B cell (primary cell): ENCODE data around the gene RTN4. TPM values are rescaled to one million over a fixed set of nuclear protein-coding genes. Genes with fewer than 3 reads are reported as not detected.

Experiments used
- ATAC-seq: fragments of 200-7000 bp; cut with Tn5 transposase; one replicate; pipeline ENCODE4 v1.10.0; 2021; ENCODE audit warnings: low read depth, mild to moderate bottlenecking, moderate number of reproducible peaks, moderate library complexity
- CTCF ChIA-PET: fragments of 350-600 bp; sonication (Branson Sonifier 250); formaldehyde crosslinking; loops from one replicate; lab custom pipeline; 2021; ENCODE audit warnings: antibody characterized with exemption, inconsistent platforms; lab: Charles Lee
- POLR2A ChIA-PET: fragments of 350-600 bp; sonication (Branson Sonifier 250); formaldehyde crosslinking; loops from one replicate; lab custom pipeline; 2021; ENCODE audit warnings: antibody characterized with exemption; lab: Charles Lee
- DNase-seq: peaks from one replicate; pipeline ENCODE4 v3.0.0; 2013
- H2AFZ ChIP-seq: 2 replicates; pipeline ENCODE4 v1.6.1; 2012; ENCODE audit warnings: mild to moderate bottlenecking, low read depth, low read length; ENCODE audit not compliant: insufficient read depth, poor library complexity, severe bottlenecking
- H3K27ac ChIP-seq, 2 donors: 1 replicate in 1 of 2; 2 replicates in 1 of 2; pipeline ENCODE4 v1.5.1; 2012 to 2013; ENCODE audit warnings: low read length in 2 of 2, mild to moderate bottlenecking in 2 of 2, moderate library complexity in 1 of 2
- H3K27me3 ChIP-seq, 4 experiments: fragments of 200-600 bp in 1 of 4; sonication (generic) in 1 of 4; replicated peaks in 1 of 4; 1 replicate in 2 of 4; 2 replicates in 2 of 4; pipeline versions ENCODE4 v1.6.1 to v1.7.0; 2013 to 2016; ENCODE audit warnings: low read length in 3 of 4, mild to moderate bottlenecking in 2 of 4, mixed read lengths in 1 of 4, moderate library complexity in 1 of 4; ENCODE audit not compliant: insufficient read depth in 4 of 4, control insufficient read depth in 3 of 4; ENCODE audit errors: control extremely low read depth in 1 of 4
- H3K36me3 ChIP-seq, 2 experiments: replicated peaks in 1 of 2; 1 replicate in 1 of 2; 2 replicates in 1 of 2; pipeline versions ENCODE4 v1.6.1 to v1.7.1; 2013; ENCODE audit warnings: low read length in 1 of 2; ENCODE audit not compliant: insufficient read depth in 2 of 2, control insufficient read depth in 1 of 2; ENCODE audit errors: control extremely low read depth in 1 of 2, extremely low read depth in 1 of 2
- H3K4me1 ChIP-seq, 2 donors: fragments of 200-600 bp in 1 of 2; sonication (generic) in 1 of 2; 1 replicate in 1 of 2; 2 replicates in 1 of 2; pipeline versions ENCODE4 v1.5.1 to v1.6.1; 2013 to 2017; ENCODE audit warnings: low read length in 2 of 2; ENCODE audit not compliant: control insufficient read depth in 2 of 2, insufficient read depth in 2 of 2
- H3K4me2 ChIP-seq: replicated peaks from 2 replicates; pipeline ENCODE3; 2012; ENCODE audit warnings: mild to moderate bottlenecking, low read depth, low read length; ENCODE audit not compliant: poor library complexity, severe bottlenecking
- H3K4me3 ChIP-seq, 5 experiments: fragments of 200-600 bp in 1 of 5; sonication (generic) in 1 of 5; 1 replicate in 3 of 5; 2 replicates in 2 of 5; pipeline versions ENCODE4 v1.5.1 to v1.7.0; 2011 to 2016; ENCODE audit warnings: low read length in 4 of 5, mild to moderate bottlenecking in 4 of 5, low read depth in 2 of 5, control low read depth in 1 of 5, moderate library complexity in 1 of 5; ENCODE audit not compliant: insufficient read depth in 1 of 5; ENCODE audit errors: control extremely low read depth in 1 of 5, extremely low read depth in 1 of 5
- H3K79me2 ChIP-seq: fragments of 200-600 bp; sonication (generic); one replicate; pipeline ENCODE4 v1.6.0; 2016; ENCODE audit warnings: low read length; ENCODE audit not compliant: control insufficient read depth, insufficient read depth
- H3K9ac ChIP-seq: fragments of 200-600 bp; sonication (generic); 2 replicates; pipeline ENCODE4 v1.6.1; 2017; ENCODE audit warnings: mild to moderate bottlenecking, low read length, moderate library complexity
- H3K9me3 ChIP-seq, 3 donors: one replicate each; pipeline versions ENCODE4 v1.6.1 to v1.7.1; 2013; ENCODE audit warnings: low read length in 2 of 3; ENCODE audit not compliant: control insufficient read depth in 2 of 3, insufficient read depth in 1 of 3; ENCODE audit errors: control extremely low read depth in 1 of 3
- H4K20me1 ChIP-seq: 2 replicates; pipeline ENCODE4 v1.6.0; 2012; ENCODE audit warnings: mild to moderate bottlenecking, low read length; ENCODE audit not compliant: insufficient read depth, control insufficient read depth, poor library complexity, severe bottlenecking
- H3K27ac Mint-ChIP-seq: one replicate; pipeline ENCODE4 v1.8.0; 2021; ENCODE audit warnings: mixed read lengths
- H3K27me3 Mint-ChIP-seq: one replicate; pipeline ENCODE4 v1.8.0; 2021; ENCODE audit warnings: mixed read lengths
- H3K4me1 Mint-ChIP-seq: one replicate; pipeline ENCODE4 v1.8.0; 2021; ENCODE audit warnings: mixed read lengths
- H3K4me3 Mint-ChIP-seq: one replicate; pipeline ENCODE4 v1.8.0; 2021; ENCODE audit warnings: mixed read lengths
- H3K9me3 Mint-ChIP-seq: one replicate; pipeline ENCODE4 v1.8.0; 2022; ENCODE audit warnings: mixed read lengths; ENCODE audit not compliant: insufficient read depth
- CTCF ChIP-seq: fragments of 200-600 bp; IDR thresholded peaks from one replicate; pipeline ENCODE4 v1.8.0; 2022; ENCODE audit warnings: antibody characterized with exemption, mild to moderate bottlenecking
- EZH2 ChIP-seq: IDR thresholded peaks from 2 replicates; pipeline ENCODE4 v1.6.1; 2012; ENCODE audit warnings: borderline replicate concordance, low read depth, mild to moderate bottlenecking, moderate library complexity, low read length; ENCODE audit not compliant: insufficient read depth, poor library complexity, severe bottlenecking
- WGBS: methylation state at CpG from one replicate; pipeline ENCODE4 v1.1.5; 2013; ENCODE audit warnings: missing lambda C conversion rate; ENCODE audit not compliant: insufficient coverage; 5-methylcytosine and 5-hydroxymethylcytosine counted together
- intact Hi-C: fragments of 100-400 bp; cut with micrococcal nuclease; formaldehyde crosslinking; loops from one replicate; pipeline ENCODE4 v1.10.0; 2022
- polyA plus RNA-seq: library from polyadenylated mRNA; depleted of rRNA; stranded (reverse); fragments of >200 nt; gene quantifications from 2 replicates; pipeline ENCODE4 v1.2.3, GENCODE V29; 2012
- total RNA-seq, 2 donors: library from RNA; stranded (reverse); fragments of 120-200 nt in 1 of 2; gene quantifications; 1 replicate in 1 of 2; 2 replicates in 1 of 2; pipeline versions ENCODE4 v1.2.3 to v1.2.4, GENCODE V29; 2013 to 2022

The RTN4 gene
- total and polyA plus RNA-seq, 2 donors (not counting 1 experiment from before 2014, with no cell fraction given), result 30.8 to 65.9 TPM

DNA sequence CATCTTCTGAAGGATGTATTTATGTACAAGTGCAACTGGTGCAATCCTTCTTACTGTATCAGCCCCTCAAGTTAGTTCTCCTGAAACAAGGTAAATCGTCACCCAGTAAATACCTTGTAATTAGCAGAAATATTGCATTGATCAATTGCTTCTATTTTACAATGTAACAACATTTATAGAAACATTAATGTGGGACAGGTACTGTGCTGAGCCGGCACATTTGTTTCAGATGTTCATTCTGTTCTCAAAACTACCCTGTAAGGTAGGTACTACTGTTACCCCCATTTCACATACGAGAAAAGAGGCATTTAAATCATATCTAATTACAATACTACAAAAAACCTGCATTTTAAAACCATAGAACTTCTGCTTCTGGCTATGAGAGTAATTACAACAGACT lies 19.5 kb downstream of the RTN4 start:
- Histone ChIP-seq H3K27me3 (no peaks in the 10 kb centered on the region), H3K4me3 (no peak overlapping the region), H3K36me3 (no peaks in the 10 kb centered on the region), H3K4me1 (peaks cover 21 to 36% of the 10 kb centered on the region in 2 donors), H3K9ac (no peak overlapping the region), H3K9me3 (peaks cover 0 to 1% (median 0%) of the 10 kb centered on the region in 3 donors), H3K27ac (no peak overlapping the region), H4K20me1 (peaks cover 47% of the 10 kb centered on the region), H3K4me2 (no peak overlapping the region), H3K79me2 (peaks cover 90% of the 10 kb centered on the region), H2AFZ (no peak overlapping the region)
- no CpG with 5 or more reads among the region's 3 CpGs for WGBS
- DNase-seq, result no peak
- ATAC-seq, result no peak
- Mint-ChIP-seq H3K27me3 (no peaks in the 10 kb centered on the region), H3K27ac (no peak overlapping the region), H3K4me1 (peaks cover 30% of the 10 kb centered on the region), H3K9me3 (no peaks in the 10 kb centered on the region), H3K4me3 (no peak overlapping the region)
- ChIA-PET CTCF (no interaction called here), POLR2A (no interaction called here)
- TF ChIP-seq CTCF, result no peak
- no peak for TF ChIP-seq EZH2
- intact Hi-C loops, result no loop called here

DNA sequence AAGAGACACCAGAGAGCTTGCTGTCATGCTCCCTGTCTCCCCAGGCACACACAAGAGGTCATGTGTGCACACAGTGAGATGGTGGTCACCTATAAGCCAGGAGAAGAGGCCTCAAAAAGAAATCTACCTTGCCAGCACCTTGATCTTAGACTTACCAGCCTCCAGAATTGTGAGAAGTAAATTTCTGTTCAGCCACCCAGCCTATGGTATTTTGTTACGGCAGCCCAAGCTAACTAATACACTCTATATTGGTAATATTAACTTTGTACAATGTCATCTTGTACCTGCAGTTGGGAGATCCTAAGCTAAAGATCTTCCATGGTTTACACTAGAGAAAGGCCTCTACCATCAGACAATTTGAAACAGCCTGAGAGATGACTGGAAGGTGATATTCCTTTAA lies 21.2 kb downstream of the RTN4 start:
- DNase-seq, result no peak
- no peaks in the 10 kb centered on the region for H3K27me3 ChIP-seq
- H3K9ac ChIP-seq, result no peak overlapping the region
- Mint-ChIP-seq H3K9me3 (no peaks in the 10 kb centered on the region), H3K27ac (no peak overlapping the region), H3K27me3 (no peaks in the 10 kb centered on the region), H3K4me1 (peaks cover 27% of the 10 kb centered on the region), H3K4me3 (no peak overlapping the region)
- no peak overlapping the region for H3K4me2 ChIP-seq
- H3K9me3 ChIP-seq, result no peaks in the 10 kb centered on the region
- no CpG with 5 or more reads among the region's 1 CpG for WGBS
- ChIA-PET CTCF (interaction anchor here (0.9 to 1.4 kb wide), 3 partner anchors 20 to 147 kb away, joined by 3 to 9 read pairs (median 3); no protein-coding TSS in a partner anchor), POLR2A (no interaction called here)
- intact Hi-C loops, result no loop called here
- H3K79me2 ChIP-seq, result peaks cover 87% of the 10 kb centered on the region
- H3K4me1 ChIP-seq, result peaks cover 34 to 49% of the 10 kb centered on the region in 2 donors
- H3K36me3 ChIP-seq, result no peaks in the 10 kb centered on the region
- ATAC-seq, result no peak
- no peak overlapping the region for H3K27ac ChIP-seq
- H3K4me3 ChIP-seq, result no peak overlapping the region
- no peak overlapping the region for H2AFZ ChIP-seq
- H4K20me1 ChIP-seq, result peaks cover 51% of the 10 kb centered on the region
- no peak for TF ChIP-seq CTCF
- no peak for TF ChIP-seq EZH2
